HCT116 (cell line): ENCODE measurements around the gene OR6X1.

Experiments used
- POLR2AphosphoS5 ChIP-seq: IDR thresholded peaks from 2 replicates; pipeline ENCODE4 v1.6.1; 2011; ENCODE audit warnings: mild to moderate bottlenecking, low read depth, low read length, moderate library complexity
- TF ChIP-seq, protein P1 (sequence below), 3 experiments: fragments of 200-600 bp in 1 of 3; sonication (generic) in 1 of 3; IDR thresholded peaks in 2 of 3; conservative IDR thresholded peaks in 1 of 3; 2 replicates each; pipeline ENCODE4 v1.5.1; 2012 to 2017; ENCODE audit warnings: low read depth in 2 of 3, low read length in 2 of 3, antibody characterized with exemption in 1 of 3, borderline replicate concordance in 1 of 3, control low read depth in 1 of 3, mild to moderate bottlenecking in 1 of 3, mixed read lengths in 1 of 3, mixed run types in 1 of 3, moderate library complexity in 1 of 3; ENCODE audit not compliant: insufficient read depth in 1 of 3

DNA sequence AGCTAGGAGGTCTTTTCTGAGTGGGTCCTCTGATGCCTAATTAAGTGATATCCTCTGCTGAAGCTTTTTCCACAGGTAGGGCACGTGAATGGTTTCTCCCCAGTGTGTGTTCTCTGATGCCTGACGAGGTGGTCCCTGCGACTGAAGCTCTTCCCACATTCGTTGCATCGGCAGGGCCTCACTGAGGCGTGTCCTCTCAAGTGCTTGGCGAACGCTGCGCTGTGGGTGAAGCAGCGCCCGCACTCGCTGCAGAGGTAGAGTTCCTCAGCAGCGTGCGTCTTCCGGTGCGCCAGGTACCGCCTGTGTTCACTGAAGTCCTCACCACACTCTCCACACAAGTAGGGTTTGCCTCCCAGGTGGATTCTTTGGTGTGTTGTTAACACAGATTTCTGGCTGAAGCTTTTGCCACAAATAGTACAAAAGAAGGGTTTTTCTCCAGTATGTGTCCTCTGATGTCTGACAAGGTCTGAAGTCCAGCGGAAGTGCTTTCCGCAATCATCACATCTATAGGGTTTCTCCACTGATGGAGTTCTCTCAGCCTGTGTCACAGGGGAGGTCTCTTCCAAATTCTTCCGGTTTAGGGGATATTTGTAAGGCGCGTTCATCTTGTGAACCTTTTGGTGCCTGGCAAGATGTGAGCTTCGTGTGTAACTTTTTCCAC, 28.2 kb downstream of the OR6X1 start:
- TF ChIP-seq POLR2AphosphoS5 = no peak
- TF ChIP-seq, protein P1, sequence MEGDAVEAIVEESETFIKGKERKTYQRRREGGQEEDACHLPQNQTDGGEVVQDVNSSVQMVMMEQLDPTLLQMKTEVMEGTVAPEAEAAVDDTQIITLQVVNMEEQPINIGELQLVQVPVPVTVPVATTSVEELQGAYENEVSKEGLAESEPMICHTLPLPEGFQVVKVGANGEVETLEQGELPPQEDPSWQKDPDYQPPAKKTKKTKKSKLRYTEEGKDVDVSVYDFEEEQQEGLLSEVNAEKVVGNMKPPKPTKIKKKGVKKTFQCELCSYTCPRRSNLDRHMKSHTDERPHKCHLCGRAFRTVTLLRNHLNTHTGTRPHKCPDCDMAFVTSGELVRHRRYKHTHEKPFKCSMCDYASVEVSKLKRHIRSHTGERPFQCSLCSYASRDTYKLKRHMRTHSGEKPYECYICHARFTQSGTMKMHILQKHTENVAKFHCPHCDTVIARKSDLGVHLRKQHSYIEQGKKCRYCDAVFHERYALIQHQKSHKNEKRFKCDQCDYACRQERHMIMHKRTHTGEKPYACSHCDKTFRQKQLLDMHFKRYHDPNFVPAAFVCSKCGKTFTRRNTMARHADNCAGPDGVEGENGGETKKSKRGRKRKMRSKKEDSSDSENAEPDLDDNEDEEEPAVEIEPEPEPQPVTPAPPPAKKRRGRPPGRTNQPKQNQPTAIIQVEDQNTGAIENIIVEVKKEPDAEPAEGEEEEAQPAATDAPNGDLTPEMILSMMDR (IDR thresholded peaks at IDR 0.05 in 2 of 3, conservative IDR thresholded peaks at IDR 0.05 in 1 of 3; ENCODE audit: borderline replicate concordance in 1 of 3, insufficient read depth in 1 of 3, low read depth in 2 of 3, low read length in 2 of 3) = no peak
